Progenitor cell of endocrine pancreas (in vitro differentiated cells): ENCODE results near the gene PLEKHM3. TPM values are rescaled to one million over a fixed set of nuclear protein-coding genes. Genes with fewer than 3 reads are reported as not detected.

Experiments
- DNase-seq: peaks from one replicate; pipeline ENCODE4 v3.0.0; 2021; ENCODE audit warnings: low spot score; ENCODE audit not compliant: unreplicated experiment
- H3K27ac Mint-ChIP-seq: 2 replicates; pipeline ENCODE4 v1.8.0; 2021; ENCODE audit warnings: mild to moderate bottlenecking, moderate library complexity, mixed read lengths
- H3K27me3 Mint-ChIP-seq: 2 replicates; pipeline ENCODE4 v1.8.0; 2021; ENCODE audit warnings: mixed read lengths
- H3K36me3 Mint-ChIP-seq: 2 replicates; pipeline ENCODE4 v1.8.0; 2022; ENCODE audit warnings: mixed read lengths; ENCODE audit not compliant: insufficient read depth
- H3K4me1 Mint-ChIP-seq: 2 replicates; pipeline ENCODE4 v1.8.0; 2021; ENCODE audit warnings: low read depth, mixed read lengths
- H3K4me3 Mint-ChIP-seq: 2 replicates; pipeline ENCODE4 v1.8.0; 2021; ENCODE audit warnings: low read depth, mild to moderate bottlenecking, moderate library complexity, mixed read lengths
- H3K9me3 Mint-ChIP-seq: 2 replicates; pipeline ENCODE4 v1.8.0; 2021; ENCODE audit warnings: low read depth, mixed read lengths
- CTCF ChIP-seq: fragments of 200-600 bp; sonication (generic); IDR thresholded peaks from one replicate; pipeline ENCODE4 v1.5.0; 2021; ENCODE audit warnings: antibody characterized with exemption, mild to moderate bottlenecking; ENCODE audit not compliant: unreplicated experiment
- total RNA-seq: library from RNA; stranded (reverse); gene quantifications from 2 replicates; pipeline ENCODE4 v1.2.1, GENCODE V29; 2021

Gene PLEKHM3
- total RNA-seq, 1 donor from 2014 or later = 19.2 TPM

GRCh38 chr2:207825045-207825954 lies 200.0 kb downstream of the PLEKHM3 start:
- Mint-ChIP-seq H3K36me3 (peaks cover 7% of the 10 kb centered on the region), H3K27me3 (no peaks in the 10 kb centered on the region), H3K4me1 (peaks cover 49% of the 10 kb centered on the region), H3K9me3 (no peaks in the 10 kb centered on the region), H3K4me3 (no peak overlapping the region), H3K27ac (peak overlapping the region; percentile 7)
- no peak for TF ChIP-seq CTCF
- no peak for DNase-seq

DNA sequence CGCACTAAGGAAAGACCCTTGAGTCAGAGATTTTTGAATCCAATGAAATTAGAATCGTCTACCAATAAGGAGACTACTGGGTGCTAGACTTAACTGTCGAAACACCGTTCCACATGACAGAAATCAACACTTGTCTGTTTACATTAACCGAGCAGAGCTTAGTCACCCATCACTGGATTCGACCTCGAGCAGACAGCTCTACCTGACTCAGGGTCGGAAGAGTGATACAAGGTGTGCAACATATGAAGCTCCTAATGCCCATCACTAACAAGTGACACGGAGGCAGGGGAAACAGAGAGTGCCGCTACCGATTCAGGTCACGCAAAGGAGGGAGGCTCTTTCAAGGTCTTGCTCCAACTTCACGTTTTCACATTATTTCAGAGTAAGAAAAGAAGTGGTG lies 201.5 kb downstream of the PLEKHM3 start:
- no peak overlapping the region for H3K4me3 Mint-ChIP-seq
- H3K27ac Mint-ChIP-seq = no peak overlapping the region
- peaks cover 7% of the 10 kb centered on the region for H3K36me3 Mint-ChIP-seq
- no peaks in the 10 kb centered on the region for H3K27me3 Mint-ChIP-seq
- peaks cover 52% of the 10 kb centered on the region for H3K4me1 Mint-ChIP-seq
- no peak for DNase-seq
- H3K9me3 Mint-ChIP-seq = no peaks in the 10 kb centered on the region
- no peak for TF ChIP-seq CTCF

DNA sequence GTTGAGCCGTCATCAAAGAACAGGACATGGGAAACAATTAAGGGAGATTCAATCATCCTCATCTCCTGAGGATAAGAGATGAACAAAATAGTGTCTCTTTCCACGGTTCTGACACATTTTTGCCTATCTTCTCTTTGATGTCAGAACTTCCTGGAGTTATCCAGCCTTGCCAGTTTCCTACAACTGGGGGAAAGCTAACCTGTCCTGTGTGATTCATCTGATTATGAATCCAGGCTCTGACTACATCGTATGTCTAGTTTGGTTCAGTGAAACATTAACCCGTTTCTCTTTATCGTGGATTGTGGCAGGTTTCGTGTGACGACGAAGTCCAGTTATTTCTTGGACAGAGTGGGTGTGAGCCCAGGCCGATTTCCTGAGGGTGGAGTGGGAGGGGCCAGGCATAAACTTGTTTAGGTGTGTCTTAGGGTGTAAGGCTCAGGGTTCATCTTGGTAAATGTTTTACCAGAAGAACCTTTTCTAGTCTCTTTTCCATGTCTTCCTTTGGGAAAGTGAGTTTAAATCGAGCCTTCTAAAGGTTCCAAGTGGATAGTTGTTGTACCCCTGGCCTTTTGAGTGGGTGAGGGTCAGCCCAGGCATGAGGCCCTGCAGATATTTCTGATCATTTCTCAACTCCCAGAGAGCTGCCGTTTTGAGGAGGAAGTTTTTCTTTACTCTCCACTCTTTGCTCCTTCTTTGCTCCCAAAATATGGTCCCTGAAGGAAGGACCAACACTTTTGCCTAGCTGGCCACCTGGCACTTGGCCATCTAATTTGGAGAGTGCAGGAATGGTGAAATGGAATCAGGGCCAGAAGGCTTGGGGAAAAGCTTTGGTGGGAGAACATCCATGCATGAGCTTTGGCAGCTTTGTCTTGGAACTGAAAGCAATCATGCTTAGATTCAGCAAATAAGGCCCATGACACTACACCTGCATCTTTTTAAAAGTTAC lies 205.2 kb downstream of the PLEKHM3 start:
- Mint-ChIP-seq H3K27me3 (no peaks in the 10 kb centered on the region), H3K9me3 (no peaks in the 10 kb centered on the region), H3K27ac (peak overlapping the region; percentile 86), H3K4me1 (peaks cover 46% of the 10 kb centered on the region), H3K36me3 (peaks cover 2% of the 10 kb centered on the region), H3K4me3 (peak overlapping the region; percentile 16)
- TF ChIP-seq CTCF = no peak
- DNase-seq = no peak

- Mint-ChIP-seq H3K27me3 (no peaks in the 10 kb centered on the region), H3K36me3 (peaks cover 2% of the 10 kb centered on the region), H3K4me1 (peaks cover 46% of the 10 kb centered on the region), H3K4me3 (no peak overlapping the region), H3K9me3 (no peaks in the 10 kb centered on the region), H3K27ac (peak overlapping the region; percentile 86)
- no peak for DNase-seq
- TF ChIP-seq CTCF = no peak
These were observed 206.1 kb downstream of the PLEKHM3 start for GRCh38 chr2:207819021-207819797.
